Measurements from ENCODE around the gene HOXA6. TPM values are rescaled to one million over a fixed set of nuclear protein-coding genes. Genes with fewer than 3 reads are reported as not detected.

HOXA6 gene
- total and polyA plus RNA-seq, 4 donors, result 0.23 TPM; not detected in 3

GRCh38 chr7:27158436-27159265, 11.1 kb upstream of the HOXA6 start:
- peaks cover 14 to 47% (median 28%) of the 10 kb centered on the region in 4 donors for H3K27me3 ChIP-seq (ENCODE audit: control insufficient read depth in 4 of 4, insufficient read depth in 4 of 4, low read length in 3 of 4)
- H3K9ac ChIP-seq (ENCODE audit: low read depth in 1 of 2, low read length in 2 of 2), result no peak overlapping the region
- H3K27ac ChIP-seq (ENCODE audit: low read depth in 1 of 2, low read length in 2 of 2), result no peak overlapping the region
- DNase-seq (ENCODE audit: low spot score), result no peak
- 14% methylated on average over 35 of the region's 35 CpGs for WGBS
- H3K4me3 ChIP-seq (ENCODE audit: low read depth in 1 of 3, low read length in 3 of 3), result no peak overlapping the region
- H3K9me3 ChIP-seq (ENCODE audit: control insufficient read depth in 4 of 4, low read length in 3 of 4), result peaks cover 0 to 5% (median 0%) of the 10 kb centered on the region in 4 donors
- TF ChIP-seq HNF4A (conservative IDR thresholded peaks at IDR 0.05) (no peak), GABPA (IDR thresholded peaks at IDR 0.05 in 1 of 2, conservative IDR thresholded peaks at IDR 0.05 in 1 of 2) (no peak), SP1 (IDR thresholded peaks at IDR 0.05) (no peak), MAX (IDR thresholded peaks at IDR 0.05) (no peak), HNF4G (IDR thresholded peaks at IDR 0.05) (no peak), FOXA1 (IDR thresholded peaks at IDR 0.05) (no peak), RAD21 (IDR thresholded peaks at IDR 0.05) (no peak), YY1 (IDR thresholded peaks at IDR 0.05) (no peak), FOXA2 (IDR thresholded peaks at IDR 0.05) (no peak), NR2F2 (IDR thresholded peaks at IDR 0.05) (no peak), JUND (IDR thresholded peaks at IDR 0.05) (no peak)
- H3K4me1 ChIP-seq (ENCODE audit: control insufficient read depth in 4 of 4, insufficient read depth in 4 of 4, low read length in 3 of 4), result peaks cover 11 to 30% (median 17%) of the 10 kb centered on the region in 4 donors
- no peaks in the 10 kb centered on the region for H3K36me3 ChIP-seq (ENCODE audit: control insufficient read depth in 4 of 4, insufficient read depth in 3 of 4, low read depth in 1 of 4, low read length in 3 of 4)

GRCh38 chr7:27157702-27158431, 10.3 kb upstream of the HOXA6 start:
- DNase-seq (ENCODE audit: low spot score), result no peak
- peaks cover 15 to 53% (median 32%) of the 10 kb centered on the region in 4 donors for H3K27me3 ChIP-seq (ENCODE audit: control insufficient read depth in 4 of 4, insufficient read depth in 4 of 4, low read length in 3 of 4)
- H3K9ac ChIP-seq (ENCODE audit: low read depth in 1 of 2, low read length in 2 of 2), result no peak overlapping the region
- no peaks in the 10 kb centered on the region for H3K36me3 ChIP-seq (ENCODE audit: control insufficient read depth in 4 of 4, insufficient read depth in 3 of 4, low read depth in 1 of 4, low read length in 3 of 4)
- peaks cover 0 to 5% (median 0%) of the 10 kb centered on the region in 4 donors for H3K9me3 ChIP-seq (ENCODE audit: control insufficient read depth in 4 of 4, low read length in 3 of 4)
- peaks cover 11 to 30% (median 17%) of the 10 kb centered on the region in 4 donors for H3K4me1 ChIP-seq (ENCODE audit: control insufficient read depth in 4 of 4, insufficient read depth in 4 of 4, low read length in 3 of 4)
- TF ChIP-seq CTCF (IDR thresholded peaks at IDR 0.05; ENCODE audit: low read depth, low read length, missing input control) (no peak), HNF4G (IDR thresholded peaks at IDR 0.05) (no peak), EGR1 (IDR thresholded peaks at IDR 0.05; ENCODE audit: low read depth in 2 of 2) (no peak), GABPA (IDR thresholded peaks at IDR 0.05 in 1 of 2, conservative IDR thresholded peaks at IDR 0.05 in 1 of 2) (no peak), ZBTB33 (IDR thresholded peaks at IDR 0.05) (no peak), MAX (IDR thresholded peaks at IDR 0.05) (no peak), SP1 (IDR thresholded peaks at IDR 0.05) (no peak)
- no peak overlapping the region for H3K27ac ChIP-seq (ENCODE audit: low read depth in 1 of 2, low read length in 2 of 2)
- no peak overlapping the region for H3K4me3 ChIP-seq (ENCODE audit: low read depth in 1 of 3, low read length in 3 of 3)
- 10% methylated on average over 30 of the region's 30 CpGs for WGBS
